H9 (cell line): ENCODE results near the gene RAD18. TPM values are rescaled to one million over a fixed set of nuclear protein-coding genes. Genes with fewer than 3 reads are reported as not detected.

ENCODE experiments used
- DNase-seq: peaks from one replicate; pipeline ENCODE4 v3.0.0-alpha.2; 2017
- H2AFZ ChIP-seq: one replicate; pipeline ENCODE4 v1.6.1; 2013; ENCODE audit warnings: mild to moderate bottlenecking, low read length, control low read depth, moderate library complexity
- H2AK5ac ChIP-seq: 2 replicates; pipeline ENCODE4 v1.6.1; 2013; ENCODE audit warnings: low read length, control low read depth, mixed read lengths; ENCODE audit not compliant: insufficient read length
- H2BK120ac ChIP-seq: one replicate; pipeline ENCODE4 v1.6.1; 2013; ENCODE audit warnings: low read depth, mild to moderate bottlenecking, low read length, control low read depth, inconsistent platforms; ENCODE audit not compliant: poor library complexity, severe bottlenecking
- H2BK12ac ChIP-seq: 2 replicates; pipeline ENCODE4 v1.6.1; 2013; ENCODE audit warnings: low read length, control low read depth, mixed read lengths, low read depth; ENCODE audit not compliant: insufficient read length
- H2BK15ac ChIP-seq: 2 replicates; pipeline ENCODE4 v1.6.1; 2013; ENCODE audit warnings: low read depth, low read length, control low read depth
- H2BK20ac ChIP-seq: one replicate; pipeline ENCODE4 v1.6.1; 2013; ENCODE audit warnings: low read depth, mild to moderate bottlenecking, low read length, control low read depth, inconsistent platforms; ENCODE audit not compliant: poor library complexity, severe bottlenecking
- H2BK5ac ChIP-seq: 2 replicates; pipeline ENCODE4 v1.6.1; 2013; ENCODE audit warnings: low read length, control low read depth, mixed read lengths; ENCODE audit not compliant: insufficient read length
- H3K14ac ChIP-seq: 2 replicates; pipeline ENCODE4 v1.6.1; 2013; ENCODE audit warnings: low read length, control low read depth; ENCODE audit not compliant: insufficient read depth
- H3K18ac ChIP-seq: 2 replicates; pipeline ENCODE4 v1.6.1; 2013; ENCODE audit warnings: low read depth, mild to moderate bottlenecking, mixed read lengths, low read length, control low read depth; ENCODE audit not compliant: insufficient read length
- H3K23ac ChIP-seq: 2 replicates; pipeline ENCODE4 v1.6.1; 2013; ENCODE audit warnings: low read length, control low read depth, mixed read lengths, low read depth; ENCODE audit not compliant: insufficient read length
- H3K23me2 ChIP-seq: 2 replicates; pipeline ENCODE4 v1.6.1; 2013; ENCODE audit warnings: low read depth, mild to moderate bottlenecking, mixed read lengths, low read length, control low read depth; ENCODE audit not compliant: insufficient read length, poor library complexity, severe bottlenecking
- H3K27ac ChIP-seq: 2 replicates; pipeline ENCODE4 v1.5.1; 2013; ENCODE audit warnings: low read length, control low read depth, mixed read lengths, low read depth; ENCODE audit not compliant: insufficient read length
- H3K27me3 ChIP-seq: 2 replicates; pipeline ENCODE4 v1.6.1; 2013; ENCODE audit warnings: low read length, control low read depth, inconsistent platforms; ENCODE audit not compliant: insufficient read depth
- H3K4ac ChIP-seq: 2 replicates; pipeline ENCODE4 v1.6.1; 2013; ENCODE audit warnings: low read depth, mild to moderate bottlenecking, control low read depth, inconsistent platforms, low read length, moderate library complexity
- H3K4me1 ChIP-seq: 2 replicates; pipeline ENCODE4 v1.6.1; 2013; ENCODE audit warnings: low read length, control low read depth, inconsistent platforms; ENCODE audit not compliant: insufficient read depth
- H3K4me2 ChIP-seq: 2 replicates; pipeline ENCODE4 v1.6.1; 2013; ENCODE audit warnings: low read length, control low read depth, mixed read lengths; ENCODE audit not compliant: insufficient read length, insufficient read depth
- H3K56ac ChIP-seq: 2 replicates; pipeline ENCODE4 v1.6.1; 2013; ENCODE audit warnings: low read depth, mild to moderate bottlenecking, mixed read lengths, low read length, control low read depth; ENCODE audit not compliant: insufficient read length
- H3K79me1 ChIP-seq: 2 replicates; pipeline ENCODE4 v1.6.1; 2013; ENCODE audit warnings: low read depth, mild to moderate bottlenecking, moderate library complexity, low read length, control low read depth, inconsistent platforms; ENCODE audit not compliant: insufficient read depth, poor library complexity, severe bottlenecking
- H3K79me2 ChIP-seq: 2 replicates; pipeline ENCODE4 v1.6.1; 2013; ENCODE audit warnings: low read length, control low read depth, inconsistent platforms; ENCODE audit not compliant: insufficient read depth
- H3K9ac ChIP-seq: 2 replicates; pipeline ENCODE4 v1.6.1; 2013; ENCODE audit warnings: low read length, control low read depth, mixed read lengths; ENCODE audit not compliant: insufficient read length; ENCODE audit errors: extremely low read depth
- H3K9me3 ChIP-seq: one replicate; pipeline ENCODE4 v1.6.1; 2013; ENCODE audit warnings: low read depth, low read length, inconsistent platforms; ENCODE audit not compliant: control insufficient read depth
- H3T11ph ChIP-seq: one replicate; pipeline ENCODE4 v1.6.1; 2013; ENCODE audit warnings: mild to moderate bottlenecking, low read length, control low read depth, inconsistent platforms
- H4K20me1 ChIP-seq: one replicate; pipeline ENCODE4 v1.6.1; 2013; ENCODE audit not compliant: control insufficient read depth, insufficient read length, insufficient read depth
- H4K5ac ChIP-seq: 2 replicates; pipeline ENCODE4 v1.6.1; 2013; ENCODE audit warnings: low read depth, mild to moderate bottlenecking, mixed read lengths, low read length, control low read depth; ENCODE audit not compliant: insufficient read length
- H4K8ac ChIP-seq: replicated peaks from 2 replicates; pipeline ENCODE4 v1.6.1; 2013; ENCODE audit warnings: low read length, control low read depth, mixed read lengths, low read depth; ENCODE audit not compliant: insufficient read length
- H4K91ac ChIP-seq: 2 replicates; pipeline ENCODE4 v1.6.1; 2013; ENCODE audit warnings: low read depth, mild to moderate bottlenecking, moderate library complexity, mixed read lengths, low read length, control low read depth; ENCODE audit not compliant: insufficient read length
- H3K27ac Mint-ChIP-seq, 3 experiments: 2 replicates in 2 of 3; 3 replicates in 1 of 3; pipeline ENCODE4 v1.8.0; 2020 to 2021; ENCODE audit warnings: mixed read lengths in 3 of 3, mild to moderate bottlenecking in 1 of 3, moderate library complexity in 1 of 3
- H3K27me3 Mint-ChIP-seq: 2 replicates; pipeline ENCODE4 v1.8.0; 2021; ENCODE audit warnings: low read depth, mild to moderate bottlenecking, moderate library complexity, mixed read lengths
- H3K36me3 Mint-ChIP-seq, 3 experiments: 2 replicates in 2 of 3; 3 replicates in 1 of 3; pipeline ENCODE4 v1.8.0; 2020 to 2021; ENCODE audit warnings: low read depth in 3 of 3, mixed read lengths in 3 of 3; ENCODE audit not compliant: insufficient read depth in 1 of 3
- H3K4me1 Mint-ChIP-seq, 2 experiments: 2 replicates each; pipeline ENCODE4 v1.8.0; 2020; ENCODE audit warnings: mixed read lengths in 2 of 2
- H3K4me3 Mint-ChIP-seq, 2 experiments: 2 replicates in 1 of 2; 3 replicates in 1 of 2; pipeline ENCODE4 v1.8.0; 2020 to 2021; ENCODE audit warnings: mild to moderate bottlenecking in 2 of 2, mixed read lengths in 2 of 2, moderate library complexity in 1 of 2
- H3K9me3 Mint-ChIP-seq, 2 experiments: 2 replicates in 1 of 2; 3 replicates in 1 of 2; pipeline ENCODE4 v1.8.0; 2020; ENCODE audit warnings: mild to moderate bottlenecking in 2 of 2, mixed read lengths in 2 of 2, moderate library complexity in 1 of 2
- WGBS: extraction: QIAGEN DNeasy Blood & Tissue Kit; methylation state at CpG from one replicate; pipeline ENCODE4 v1.1.7; 2013; ENCODE audit warnings: missing lambda C conversion rate, low lambda C conversion rate, mixed read lengths; ENCODE audit not compliant: insufficient read length; ENCODE audit errors: extremely low coverage; 5-methylcytosine and 5-hydroxymethylcytosine counted together
- total RNA-seq: library from RNA; stranded (reverse); gene quantifications from 2 replicates; pipeline ENCODE4 v1.2.1, GENCODE V29; 2021
- TF ChIP-seq, protein P1 (sequence below): fragments of 200-600 bp; sonication (generic); conservative IDR thresholded peaks from 3 replicates; pipeline ENCODE4 v1.8.0; 2021; ENCODE audit warnings: antibody characterized with exemption, mild to moderate bottlenecking

RAD18 gene
- total RNA-seq, 1 experiment from 2014 or later: 27.8 TPM

- no peaks in the 10 kb centered on the region for H3K79me1 ChIP-seq
- no peaks in the 10 kb centered on the region for H3K23me2 ChIP-seq
- H3K4me2 ChIP-seq: no peak overlapping the region
- no peak overlapping the region for H2BK120ac ChIP-seq
- no peaks in the 10 kb centered on the region for H3K27me3 ChIP-seq
- H3K9ac ChIP-seq: no peak overlapping the region
- H2AK5ac ChIP-seq: no peak overlapping the region
- H3K14ac ChIP-seq: no peak overlapping the region
- no peak overlapping the region for H4K91ac ChIP-seq
- Mint-ChIP-seq H3K9me3 (no peaks in the 10 kb centered on the region; a peak in 1 of 5 replicates), H3K4me3 (no peak overlapping the region), H3K27me3 (no peaks in the 10 kb centered on the region), H3K36me3 (0 out of 7 replicates have a peak, but pooled peaks cover 0 to 3% (median 0%) of the 10 kb centered on the region in 3 experiments), H3K4me1 (peaks cover 10 to 17% of the 10 kb centered on the region in 2 experiments), H3K27ac (no peak overlapping the region)
- WGBS: no CpG with 5 or more reads among the region's 2 CpGs
- H2AFZ ChIP-seq: no peak overlapping the region
- H3K4ac ChIP-seq: no peak overlapping the region
- H3K27ac ChIP-seq: no peak overlapping the region
- H2BK5ac ChIP-seq: no peak overlapping the region
- no peak overlapping the region for H2BK20ac ChIP-seq
- H4K8ac ChIP-seq: no peak overlapping the region
- no peak overlapping the region for H2BK12ac ChIP-seq
- H3K9me3 ChIP-seq: no peaks in the 10 kb centered on the region
- no peaks in the 10 kb centered on the region for H4K20me1 ChIP-seq
- no peak overlapping the region for H3K18ac ChIP-seq
- no peak overlapping the region for H3K56ac ChIP-seq
- H2BK15ac ChIP-seq: no peak overlapping the region
- TF ChIP-seq, protein P1, sequence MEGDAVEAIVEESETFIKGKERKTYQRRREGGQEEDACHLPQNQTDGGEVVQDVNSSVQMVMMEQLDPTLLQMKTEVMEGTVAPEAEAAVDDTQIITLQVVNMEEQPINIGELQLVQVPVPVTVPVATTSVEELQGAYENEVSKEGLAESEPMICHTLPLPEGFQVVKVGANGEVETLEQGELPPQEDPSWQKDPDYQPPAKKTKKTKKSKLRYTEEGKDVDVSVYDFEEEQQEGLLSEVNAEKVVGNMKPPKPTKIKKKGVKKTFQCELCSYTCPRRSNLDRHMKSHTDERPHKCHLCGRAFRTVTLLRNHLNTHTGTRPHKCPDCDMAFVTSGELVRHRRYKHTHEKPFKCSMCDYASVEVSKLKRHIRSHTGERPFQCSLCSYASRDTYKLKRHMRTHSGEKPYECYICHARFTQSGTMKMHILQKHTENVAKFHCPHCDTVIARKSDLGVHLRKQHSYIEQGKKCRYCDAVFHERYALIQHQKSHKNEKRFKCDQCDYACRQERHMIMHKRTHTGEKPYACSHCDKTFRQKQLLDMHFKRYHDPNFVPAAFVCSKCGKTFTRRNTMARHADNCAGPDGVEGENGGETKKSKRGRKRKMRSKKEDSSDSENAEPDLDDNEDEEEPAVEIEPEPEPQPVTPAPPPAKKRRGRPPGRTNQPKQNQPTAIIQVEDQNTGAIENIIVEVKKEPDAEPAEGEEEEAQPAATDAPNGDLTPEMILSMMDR: no peak
- DNase-seq: no peak
- no peak overlapping the region for H3T11ph ChIP-seq
- H3K23ac ChIP-seq: no peak overlapping the region
- no peak overlapping the region for H4K5ac ChIP-seq
- peaks cover 5% of the 10 kb centered on the region; the same call in 1 of the 2 replicates for H3K4me1 ChIP-seq
- H3K79me2 ChIP-seq: no peaks in the 10 kb centered on the region
These were observed 121.0 kb downstream of the RAD18 start for GRCh38 chr3:8842293-8842692.
